OCI-LY1 (cell line): Measurements from ENCODE around the gene COL5A2.

Experiments
- EZH2 ChIP-seq: fragments of 200-600 bp; sonication (generic), shearing (Covaris generic); IDR thresholded peaks from 2 replicates; pipeline ENCODE4 v1.8.0; 2017; ENCODE audit warnings: borderline replicate concordance, mixed run types, mild to moderate bottlenecking, antibody characterized with exemption, low read length, moderate library complexity, mixed read lengths
- TF ChIP-seq, protein P1 (sequence below): fragments of 200-600 bp; sonication (generic), shearing (Covaris generic); IDR thresholded peaks from 2 replicates; pipeline ENCODE4 v1.5.1; 2017; ENCODE audit warnings: mild to moderate bottlenecking, antibody characterized with exemption, low read length, moderate library complexity, mixed read lengths

DNA sequence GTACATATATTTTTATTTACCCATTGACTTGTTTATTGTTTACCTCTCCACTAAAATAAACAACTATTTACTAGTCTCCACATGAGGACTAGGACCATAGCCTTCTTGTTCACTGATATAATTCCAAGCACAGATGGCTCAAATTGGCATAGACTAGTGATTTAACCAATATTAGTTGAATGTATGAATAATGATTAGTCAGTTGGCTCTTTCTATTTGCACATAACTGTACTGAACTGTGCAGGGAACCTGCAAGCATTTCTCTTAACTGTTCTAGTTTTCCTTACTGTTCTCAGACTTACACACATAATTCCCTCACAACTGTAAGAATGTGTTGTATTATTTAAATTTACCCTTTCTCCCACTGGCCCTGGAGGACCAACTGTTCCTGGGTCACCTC is 113.5 kb downstream of the COL5A2 start:
- TF ChIP-seq, protein P1, sequence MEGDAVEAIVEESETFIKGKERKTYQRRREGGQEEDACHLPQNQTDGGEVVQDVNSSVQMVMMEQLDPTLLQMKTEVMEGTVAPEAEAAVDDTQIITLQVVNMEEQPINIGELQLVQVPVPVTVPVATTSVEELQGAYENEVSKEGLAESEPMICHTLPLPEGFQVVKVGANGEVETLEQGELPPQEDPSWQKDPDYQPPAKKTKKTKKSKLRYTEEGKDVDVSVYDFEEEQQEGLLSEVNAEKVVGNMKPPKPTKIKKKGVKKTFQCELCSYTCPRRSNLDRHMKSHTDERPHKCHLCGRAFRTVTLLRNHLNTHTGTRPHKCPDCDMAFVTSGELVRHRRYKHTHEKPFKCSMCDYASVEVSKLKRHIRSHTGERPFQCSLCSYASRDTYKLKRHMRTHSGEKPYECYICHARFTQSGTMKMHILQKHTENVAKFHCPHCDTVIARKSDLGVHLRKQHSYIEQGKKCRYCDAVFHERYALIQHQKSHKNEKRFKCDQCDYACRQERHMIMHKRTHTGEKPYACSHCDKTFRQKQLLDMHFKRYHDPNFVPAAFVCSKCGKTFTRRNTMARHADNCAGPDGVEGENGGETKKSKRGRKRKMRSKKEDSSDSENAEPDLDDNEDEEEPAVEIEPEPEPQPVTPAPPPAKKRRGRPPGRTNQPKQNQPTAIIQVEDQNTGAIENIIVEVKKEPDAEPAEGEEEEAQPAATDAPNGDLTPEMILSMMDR: no peak
- TF ChIP-seq EZH2: no peak
